GM18873 (cell line): Measurements from ENCODE around the gene TNFRSF9.

Experiments used
- ATAC-seq: cut with Tn5 transposase; IDR thresholded peaks from one replicate; pipeline ENCODE4 v1.9.1; 2021; ENCODE audit warnings: mild to moderate bottlenecking, moderate library complexity, moderate number of reproducible peaks; ENCODE audit not compliant: unreplicated experiment, low FRiP score

TNFRSF9 gene

DNA sequence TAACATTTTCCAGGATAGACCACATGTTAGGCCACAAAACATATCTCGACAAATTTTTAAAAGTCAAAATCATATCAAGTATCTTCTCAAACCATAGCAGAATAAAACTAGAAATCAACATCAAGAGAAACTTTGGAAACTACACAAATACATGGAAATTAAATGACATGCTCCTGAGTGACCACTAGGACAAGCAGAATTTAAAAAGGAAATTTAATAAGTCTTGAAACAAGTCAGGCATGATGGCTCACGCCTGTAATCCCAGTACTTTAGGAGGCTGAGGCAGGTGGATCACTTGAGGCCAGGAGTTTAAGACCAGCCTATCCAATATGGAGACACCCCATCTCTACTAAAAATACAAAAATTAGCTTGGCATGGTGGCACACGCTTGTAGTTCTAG lies 61.4 kb downstream of the TNFRSF9 start:
- no peak for ATAC-seq

DNA sequence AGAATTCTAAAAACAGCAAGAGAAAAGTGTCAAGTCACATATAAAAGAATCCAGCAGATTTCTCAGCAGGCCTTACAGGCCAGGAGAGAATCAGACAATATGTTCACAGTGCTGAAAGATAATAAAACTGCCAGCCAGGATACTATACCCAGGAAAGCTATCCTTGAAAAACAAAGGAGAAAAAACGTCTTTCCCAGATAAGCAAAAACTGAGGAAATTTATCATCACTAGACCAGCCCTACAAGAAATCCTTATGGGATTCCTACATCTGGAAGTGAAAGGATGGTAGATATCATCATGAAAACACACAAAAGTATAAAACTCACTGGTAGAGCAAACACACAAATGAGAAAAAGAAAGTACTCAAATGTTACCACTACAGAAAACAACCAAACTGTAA lies 62.6 kb downstream of the TNFRSF9 start:
- no peak for ATAC-seq

DNA sequence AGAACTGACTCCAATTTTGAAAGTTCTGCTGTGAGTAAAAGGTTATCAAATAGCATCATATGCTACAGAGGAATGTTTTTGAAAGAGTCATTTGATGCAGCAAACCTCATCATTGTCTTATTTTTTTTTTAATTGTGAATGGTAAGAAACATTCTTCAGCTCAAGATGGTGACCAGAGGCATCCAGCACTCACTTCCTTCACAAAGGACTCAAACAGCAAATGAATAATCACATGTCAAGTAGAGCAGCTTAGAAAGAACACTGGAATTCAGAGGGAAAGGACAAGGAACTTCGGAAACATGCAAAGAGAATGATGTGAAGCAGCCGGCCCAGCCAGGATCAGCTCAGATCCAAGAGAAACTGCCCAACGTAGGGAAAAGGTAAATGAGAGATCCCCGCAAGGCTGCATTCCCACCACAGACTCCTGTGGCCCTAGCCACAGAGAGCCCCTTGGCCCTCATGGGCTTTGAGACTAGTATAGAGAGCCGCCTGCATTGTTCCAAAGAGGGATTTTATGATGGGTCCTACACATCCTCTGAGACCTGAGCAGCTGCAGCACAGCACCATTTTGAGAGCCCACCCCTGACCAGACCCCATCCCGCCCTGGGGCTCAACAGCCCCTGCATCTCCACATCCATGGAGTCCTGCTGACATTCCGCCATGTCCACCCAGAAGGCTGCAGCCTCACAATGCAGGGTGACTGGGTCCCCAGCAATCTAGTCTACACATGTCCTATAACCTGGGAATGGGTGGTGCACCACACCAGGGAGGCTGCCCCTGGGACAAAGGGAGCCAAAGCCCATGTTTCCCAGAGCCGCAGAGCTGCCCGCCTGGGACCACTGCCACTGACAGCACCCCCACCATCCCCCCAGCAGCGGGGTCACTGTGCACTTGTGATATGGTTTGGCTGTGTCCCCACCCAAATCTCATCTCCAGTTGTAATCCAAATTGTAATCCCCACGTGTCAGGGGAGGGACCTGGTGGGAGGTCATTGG lies 66.5 kb downstream of the TNFRSF9 start:
- no peak for ATAC-seq

DNA sequence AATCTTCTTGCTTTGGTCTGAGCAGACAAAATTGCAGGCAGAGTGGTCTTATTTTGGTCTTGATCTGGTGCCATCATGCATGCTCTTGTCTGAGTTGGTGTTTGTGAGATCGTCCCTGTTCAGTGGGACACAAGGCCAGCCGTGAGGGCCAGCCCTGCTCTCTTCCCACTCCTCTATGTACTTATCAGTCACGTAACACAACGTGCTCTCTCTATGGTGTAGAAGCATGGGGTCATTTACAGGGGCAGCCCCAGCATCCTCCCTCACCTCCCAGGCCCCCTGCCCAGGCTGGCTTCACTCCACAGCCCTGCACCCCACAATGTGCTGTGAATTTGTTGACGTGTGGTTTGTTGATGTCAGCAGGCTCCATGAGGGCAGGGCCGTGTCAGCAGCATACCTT lies 69.5 kb downstream of the TNFRSF9 start:
- no peak for ATAC-seq

DNA sequence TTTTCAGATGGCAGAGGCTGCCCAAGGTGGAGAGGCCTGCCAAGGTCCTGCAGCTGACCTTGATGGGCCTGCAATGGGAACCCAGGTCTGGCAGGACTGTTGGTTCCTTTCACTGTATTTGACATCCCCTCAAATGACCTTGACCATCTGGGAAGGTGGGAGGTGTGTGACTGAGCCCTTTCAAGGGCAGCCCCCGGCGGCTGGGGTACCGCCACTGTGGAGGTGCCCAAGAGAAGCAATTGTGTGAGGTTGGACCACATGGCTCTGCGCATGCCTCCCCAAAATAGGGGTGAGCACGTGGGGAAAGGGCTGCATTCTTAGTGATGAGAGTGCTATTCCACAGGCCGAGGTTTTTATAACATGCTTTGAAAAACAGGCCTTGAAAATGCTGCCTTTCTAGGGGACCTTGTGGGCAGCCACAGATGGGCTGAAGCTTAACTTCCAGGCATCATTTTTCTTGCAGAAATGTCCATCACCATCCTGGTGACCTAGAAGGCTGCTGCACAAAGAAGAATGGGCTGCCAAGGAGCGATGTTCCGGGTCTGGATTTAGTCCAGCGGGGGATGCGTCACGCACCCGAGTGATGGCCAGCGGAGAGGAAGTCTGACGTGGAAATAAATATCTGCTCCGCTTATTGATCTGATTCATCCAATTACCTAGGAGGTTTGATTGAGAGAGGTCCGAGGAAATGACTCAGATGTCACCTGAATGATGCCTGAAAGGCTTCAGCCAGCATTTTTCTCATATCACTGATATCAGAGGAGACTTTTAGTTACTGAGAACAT lies 71.3 kb downstream of the TNFRSF9 start:
- no peak for ATAC-seq

DNA sequence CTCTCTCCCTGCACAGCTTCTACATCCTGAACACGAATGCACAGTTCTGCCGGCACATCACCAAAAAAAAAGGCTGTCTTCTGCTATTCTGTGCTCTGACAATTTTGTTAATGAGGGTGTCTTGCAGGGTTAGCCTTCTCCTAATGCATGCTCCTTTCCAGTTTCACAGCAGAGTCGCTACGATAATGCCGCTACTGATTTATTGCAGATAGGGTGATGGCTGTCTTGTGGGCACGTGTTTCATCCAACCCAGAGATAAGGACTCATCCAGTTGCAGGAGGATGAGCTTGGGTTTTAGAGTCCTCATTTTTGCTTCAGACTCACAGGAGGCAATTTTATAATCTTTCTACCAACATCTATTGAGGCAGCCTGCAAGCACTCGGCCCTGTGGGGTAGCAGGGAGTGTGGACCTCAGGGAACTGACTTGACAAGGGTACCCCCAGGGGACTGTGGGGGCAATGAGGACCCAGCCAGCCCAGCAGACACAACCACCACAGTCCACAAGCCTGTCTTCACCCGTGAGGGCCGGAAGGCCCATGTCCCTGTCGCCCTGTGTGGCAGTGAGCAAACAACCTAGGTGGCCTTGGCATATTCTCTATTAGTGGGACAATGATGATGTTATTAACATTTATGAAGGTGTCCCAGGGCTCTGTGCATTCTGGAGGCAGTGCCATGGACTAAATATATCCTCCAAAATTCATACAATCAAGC lies 72.4 kb downstream of the TNFRSF9 start:
- no peak for ATAC-seq

DNA sequence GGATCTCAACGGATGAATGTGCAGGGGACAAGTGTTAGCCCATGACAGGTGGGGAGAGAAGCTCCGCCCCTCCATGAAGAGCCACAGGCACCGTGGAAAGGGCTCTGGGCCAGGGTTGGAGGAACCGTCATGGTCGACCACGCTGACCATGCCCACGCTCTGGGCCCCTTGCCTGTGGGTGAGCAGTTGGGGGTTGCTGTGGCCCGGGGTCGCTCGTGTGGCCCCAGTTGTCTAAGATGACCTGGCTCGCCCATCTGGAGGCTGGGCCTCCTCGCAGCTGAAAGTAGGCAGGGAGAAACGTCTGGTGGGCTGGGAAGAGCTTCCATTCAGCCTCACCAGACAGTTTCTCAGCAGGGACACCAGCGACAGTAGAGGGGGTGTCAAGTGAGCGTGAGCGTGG lies 74.7 kb downstream of the TNFRSF9 start:
- no peak for ATAC-seq
